ENCODE measurements around the gene PC. TPM values are rescaled to one million over a fixed set of nuclear protein-coding genes. Genes with fewer than 3 reads are reported as not detected.

Gene PC
- total and polyA plus RNA-seq, 9 of the 15 experiments (the other 6 are each of a cell fraction or from before 2014, with no cell fraction given) = 0.94 to 38.0 (median 8.7) TPM

- TF ChIP-seq CTCFL (IDR thresholded peaks at IDR 0.05; ENCODE audit: borderline replicate concordance, insufficient read depth, low read depth, low read length, poor library complexity, severe bottlenecking) = peak; percentile 63
- peak; percentile 44 to 64 for TF ChIP-seq RAD21 (CRISPR knock-in tag; conservative IDR thresholded peaks at IDR 0.05 in 1 of 2, IDR thresholded peaks at IDR 0.05 in 1 of 2)
- TF ChIP-seq SMARCA4 (IDR thresholded peaks at IDR 0.05) = no peak
- peak; percentile 32 to 75 for TF ChIP-seq E2F6 (IDR thresholded peaks at IDR 0.05; ENCODE audit: borderline replicate concordance in 1 of 2, extremely low read depth in 1 of 2, insufficient read depth in 1 of 2, insufficient read length in 1 of 2, low read depth in 1 of 2, low read length in 1 of 2, poor library complexity in 1 of 2, severe bottlenecking in 1 of 2)
These were observed 89.2 kb downstream of the PC start (continued) for GRCh38 chr11:66868726-66869566.
